ENCODE data around the gene SLN.

DNA sequence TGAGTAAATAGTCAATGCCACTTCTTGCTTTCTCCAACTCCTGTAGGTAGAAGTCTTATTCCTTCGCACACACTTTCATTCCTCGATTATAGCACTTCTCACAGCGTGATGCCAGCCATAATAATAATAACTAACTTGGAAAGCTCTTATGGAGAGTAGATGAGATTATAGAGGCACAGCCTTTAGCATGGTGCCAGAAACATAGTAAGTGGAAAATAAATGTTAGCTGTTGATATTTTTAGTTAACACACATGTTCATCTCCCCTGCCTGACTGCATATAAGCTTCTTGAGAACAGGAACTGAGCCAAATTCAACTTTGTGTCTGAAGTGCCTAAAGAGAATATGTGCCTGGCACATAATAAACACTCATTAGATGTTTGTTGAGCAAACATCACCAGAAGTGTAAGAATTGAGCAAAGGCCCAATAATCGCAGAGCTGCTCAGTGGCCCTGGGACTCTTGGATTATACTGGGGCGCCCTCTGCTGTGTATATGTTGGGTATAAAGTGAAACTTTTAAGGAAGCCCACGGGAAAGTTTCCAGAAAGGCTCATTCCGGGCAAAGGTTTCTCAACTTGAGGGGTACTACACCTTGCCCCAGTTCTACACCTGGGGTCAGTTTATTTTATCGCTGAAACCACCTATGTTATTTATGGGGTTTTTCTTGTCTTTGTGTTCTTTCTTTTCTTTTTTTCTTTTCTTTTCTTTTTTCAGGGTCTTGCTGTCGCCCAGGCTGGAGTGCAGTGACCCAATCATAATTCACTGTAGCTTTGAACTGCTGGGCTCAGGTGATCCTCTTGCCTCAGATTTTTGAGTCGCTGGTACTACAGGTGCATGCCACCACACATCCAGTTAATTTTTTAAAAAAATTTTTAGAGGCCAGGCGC is 22.3 kb downstream of the SLN start:
- TF ChIP-seq, protein P1, sequence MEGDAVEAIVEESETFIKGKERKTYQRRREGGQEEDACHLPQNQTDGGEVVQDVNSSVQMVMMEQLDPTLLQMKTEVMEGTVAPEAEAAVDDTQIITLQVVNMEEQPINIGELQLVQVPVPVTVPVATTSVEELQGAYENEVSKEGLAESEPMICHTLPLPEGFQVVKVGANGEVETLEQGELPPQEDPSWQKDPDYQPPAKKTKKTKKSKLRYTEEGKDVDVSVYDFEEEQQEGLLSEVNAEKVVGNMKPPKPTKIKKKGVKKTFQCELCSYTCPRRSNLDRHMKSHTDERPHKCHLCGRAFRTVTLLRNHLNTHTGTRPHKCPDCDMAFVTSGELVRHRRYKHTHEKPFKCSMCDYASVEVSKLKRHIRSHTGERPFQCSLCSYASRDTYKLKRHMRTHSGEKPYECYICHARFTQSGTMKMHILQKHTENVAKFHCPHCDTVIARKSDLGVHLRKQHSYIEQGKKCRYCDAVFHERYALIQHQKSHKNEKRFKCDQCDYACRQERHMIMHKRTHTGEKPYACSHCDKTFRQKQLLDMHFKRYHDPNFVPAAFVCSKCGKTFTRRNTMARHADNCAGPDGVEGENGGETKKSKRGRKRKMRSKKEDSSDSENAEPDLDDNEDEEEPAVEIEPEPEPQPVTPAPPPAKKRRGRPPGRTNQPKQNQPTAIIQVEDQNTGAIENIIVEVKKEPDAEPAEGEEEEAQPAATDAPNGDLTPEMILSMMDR (IDR thresholded peaks at IDR 0.05) = peak; percentile 86
- no peak for TF ChIP-seq ZFX (IDR thresholded peaks at IDR 0.05; ENCODE audit: borderline replicate concordance)
